Ovary (tissue), 9 donors: ENCODE results near the gene ISCA1. TPM values are rescaled to one million over a fixed set of nuclear protein-coding genes. Genes with fewer than 3 reads are reported as not detected.

Source experiments
- DNase-seq, 5 donors: peaks; one replicate each; pipeline ENCODE4 v3.0.0-alpha.2; 2019 to 2020
- H3K27ac ChIP-seq, 2 donors: fragments of 200-600 bp; one replicate each; pipeline versions ENCODE4 v1.5.1 to v1.8.0; 2019 to 2022
- H3K27me3 ChIP-seq: fragments of 200-600 bp; one replicate; pipeline ENCODE4 v1.8.0; 2022
- H3K36me3 ChIP-seq: fragments of 200-600 bp; sonication (generic); one replicate; pipeline ENCODE4 v1.5.1; 2019
- H3K4me1 ChIP-seq: one replicate; pipeline ENCODE4 v1.8.1; 2013; ENCODE audit warnings: mild to moderate bottlenecking, moderate library complexity; ENCODE audit not compliant: insufficient read depth
- H3K4me3 ChIP-seq: fragments of 200-600 bp; sonication (generic); one replicate; pipeline ENCODE4 v1.5.1; 2017
- H3K9me3 ChIP-seq, 2 donors: fragments of 200-600 bp in 1 of 2; sonication (generic) in 1 of 2; one replicate each; pipeline versions ENCODE4 v1.5.1 to v1.8.1; 2013 to 2019; ENCODE audit warnings: mild to moderate bottlenecking in 1 of 2, moderate library complexity in 1 of 2
- CTCF ChIP-seq, 3 donors: fragments of 450-650 bp in 2 of 3; fragments of 200-600 bp in 1 of 3; IDR thresholded peaks; one replicate each; pipeline versions ENCODE4 v1.5.1 to v1.8.0; 2016 to 2022; ENCODE audit warnings: antibody characterized with exemption in 3 of 3, mild to moderate bottlenecking in 1 of 3
- EP300 ChIP-seq: sonication (generic); formaldehyde crosslinking; IDR thresholded peaks from one replicate; pipeline ENCODE4 v1.6.1; 2017; ENCODE audit warnings: antibody characterized with exemption
- POLR2A ChIP-seq: fragments of 450-650 bp; IDR thresholded peaks from one replicate; pipeline ENCODE4 v1.6.1; 2017; ENCODE audit warnings: antibody characterized with exemption, mild to moderate bottlenecking, moderate library complexity
- WGBS, 3 donors: extraction: QIAGEN DNeasy Blood & Tissue Kit in 1 of 3; methylation state at CpG; one replicate each; pipeline versions ENCODE4 v1.1.5 to v1.1.7; 2013 to 2017; 5-methylcytosine and 5-hydroxymethylcytosine counted together
- intact Hi-C, 4 donors: fragments of 100-400 bp; cut with DNase I; formaldehyde crosslinking; loops; one replicate each; pipeline versions ENCODE4 v1.11.0 to v1.15.1; 2022 to 2023
- polyA plus RNA-seq, 2 donors: library from polyadenylated mRNA; stranded (reverse); fragments of 200-250 nt in 1 of 2; fragments of 350-450 nt in 1 of 2; fragmentation: Illumina TruSeq in 1 of 2; extraction: RNeasy Lipid Tissue Mini Kit (QIAGEN cat#74804) in 1 of 2; gene quantifications; one replicate each; pipeline ENCODE4 v1.2.3, GENCODE V29; 2013 to 2014
- total RNA-seq, 7 donors: library from RNA; depleted of rRNA in 2 of 7; stranded (reverse); fragments of >200 nt in 2 of 7; fragmentation: NEBNext Ultra II Directional in 3 of 7; extraction: Animal tissue kit (Norgen Biotek cat#: 25700) in 3 of 7; gene quantifications; one replicate each; pipeline versions ENCODE4 v1.1.0 to v1.2.4, GENCODE V29; 2016 to 2023
- donor health status: DM: no; HTN: no; CAD: no; lungs with moderate emphysema.
- donor health status: DM: no; HTN: no; CAD: no.
- donor health status: Bipolar disorder and iron deficiency.
- donor health status: DM: yes; HTN: yes; CAD: no.
- donor health status: DM: no; HTN: no; CAD: no.
- donor health status: DM: yes; HTN: yes; CAD: no.

ISCA1 gene
- total and polyA plus RNA-seq, 9 donors = 22.5 to 48.6 (median 32.0) TPM

GRCh38 chr9:86256653-86257052, 25.7 kb downstream of the ISCA1 start:
- intact Hi-C loops = no loop called here
- no peaks in the 10 kb centered on the region for H3K27me3 ChIP-seq

GRCh38 chr9:86253577-86253976, 28.8 kb downstream of the ISCA1 start:
- 95 to 99% (median 99%) methylated on average over 3 of the region's 3 CpGs for WGBS, 3 donors
- Histone ChIP-seq H3K4me1 (no peaks in the 10 kb centered on the region), H3K36me3 (no peaks in the 10 kb centered on the region), H3K27ac (no peak overlapping the region), H3K27me3 (no peaks in the 10 kb centered on the region), H3K4me3 (no peak overlapping the region), H3K9me3 (no peaks in the 10 kb centered on the region)
- TF ChIP-seq POLR2A = no peak
- no peak for TF ChIP-seq CTCF (IDR thresholded peaks at IDR 0.05)
- TF ChIP-seq EP300 = no peak
- intact Hi-C loops = no loop called here
- DNase-seq = no peak

More at GRCh38 chr9:86256653-86257052, 25.7 kb downstream of the ISCA1 start:
- H3K9me3 ChIP-seq = no peaks in the 10 kb centered on the region
- 52 to 61% (median 52%) methylated on average over 3 of the region's 3 CpGs for WGBS, 3 donors
- no peak overlapping the region for H3K4me3 ChIP-seq
- H3K27ac ChIP-seq = no peak overlapping the region
- no peaks in the 10 kb centered on the region for H3K4me1 ChIP-seq
- DNase-seq = no peak
- H3K36me3 ChIP-seq = no peaks in the 10 kb centered on the region
- TF ChIP-seq EP300 (no peak), CTCF (IDR thresholded peaks at IDR 0.05) (no peak), POLR2A (no peak)

GRCh38 chr9:86252870-86253269, 29.5 kb downstream of the ISCA1 start:
- H3K36me3 ChIP-seq = no peaks in the 10 kb centered on the region
- H3K4me3 ChIP-seq = no peak overlapping the region
- 85 to 92% (median 90%) methylated on average over 1 of the region's 1 CpG for WGBS, 3 donors
- no peak overlapping the region for H3K27ac ChIP-seq
- H3K27me3 ChIP-seq = no peaks in the 10 kb centered on the region
- no peak for TF ChIP-seq POLR2A
- no peak for TF ChIP-seq CTCF (IDR thresholded peaks at IDR 0.05)
- no peak for TF ChIP-seq EP300
- H3K9me3 ChIP-seq = no peaks in the 10 kb centered on the region
- intact Hi-C loops = no loop called here
- DNase-seq = no peak
- no peaks in the 10 kb centered on the region for H3K4me1 ChIP-seq

- H3K36me3 ChIP-seq = no peaks in the 10 kb centered on the region
- no peak for DNase-seq
- no peaks in the 10 kb centered on the region for H3K4me1 ChIP-seq
- intact Hi-C loops = no loop called here
- TF ChIP-seq POLR2A = no peak
- H3K9me3 ChIP-seq = no peaks in the 10 kb centered on the region
- no peaks in the 10 kb centered on the region for H3K27me3 ChIP-seq
- no peak overlapping the region for H3K4me3 ChIP-seq
- H3K27ac ChIP-seq = no peak overlapping the region
These were observed 32.2 kb downstream of the ISCA1 start for GRCh38 chr9:86250123-86250522.

GRCh38 chr9:86248746-86249145, 33.6 kb downstream of the ISCA1 start:
- H3K4me3 ChIP-seq = no peak overlapping the region
- DNase-seq = no peak
- H3K4me1 ChIP-seq = no peaks in the 10 kb centered on the region
- H3K27ac ChIP-seq = no peak overlapping the region
- no peaks in the 10 kb centered on the region for H3K27me3 ChIP-seq
- intact Hi-C loops = no loop called here
- no peaks in the 10 kb centered on the region for H3K36me3 ChIP-seq
- H3K9me3 ChIP-seq = no peaks in the 10 kb centered on the region
- 85 to 88% (median 87%) methylated on average over 4 of the region's 4 CpGs for WGBS, 3 donors
- TF ChIP-seq CTCF (IDR thresholded peaks at IDR 0.05) (no peak), POLR2A (no peak), EP300 (no peak)
